GM18858 (cell line): ENCODE measurements around the gene RAB11FIP3.
"Not testable (repeated sequence)": the region's sequence is repeated elsewhere in the genome, so short reads cannot be mapped to it uniquely, and the experiment has no call there.

Source experiments
- ATAC-seq: cut with Tn5 transposase; IDR thresholded peaks from one replicate; pipeline ENCODE4 v1.9.1; 2021; ENCODE audit not compliant: unreplicated experiment

RAB11FIP3 gene

GRCh38 chr16:460787-461186, 35.3 kb downstream of the RAB11FIP3 start:
- ATAC-seq, result no peak

DNA sequence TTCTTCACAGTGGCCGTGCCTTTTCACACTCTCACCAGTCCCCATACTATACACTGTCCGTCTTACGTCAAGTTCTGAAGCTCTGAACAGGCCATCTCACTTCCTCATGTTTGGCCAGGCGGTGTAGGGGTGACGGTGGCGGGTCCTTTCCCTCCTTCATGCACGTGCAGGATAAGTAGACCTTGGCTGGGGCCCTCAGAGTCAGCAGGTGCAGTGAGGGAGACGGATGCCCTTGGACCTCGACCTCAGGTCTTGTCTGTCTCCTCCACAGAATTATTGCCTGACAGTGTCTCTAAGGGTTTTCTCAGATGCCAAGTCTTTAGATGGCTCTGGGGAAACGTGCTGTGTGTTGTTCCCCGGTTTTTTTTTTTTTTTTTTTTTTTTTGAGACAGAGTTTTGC, 37.6 kb downstream of the RAB11FIP3 start:
- ATAC-seq, result no peak

GRCh38 chr16:466651-467050, 41.2 kb downstream of the RAB11FIP3 start:
- ATAC-seq, result no peak

DNA sequence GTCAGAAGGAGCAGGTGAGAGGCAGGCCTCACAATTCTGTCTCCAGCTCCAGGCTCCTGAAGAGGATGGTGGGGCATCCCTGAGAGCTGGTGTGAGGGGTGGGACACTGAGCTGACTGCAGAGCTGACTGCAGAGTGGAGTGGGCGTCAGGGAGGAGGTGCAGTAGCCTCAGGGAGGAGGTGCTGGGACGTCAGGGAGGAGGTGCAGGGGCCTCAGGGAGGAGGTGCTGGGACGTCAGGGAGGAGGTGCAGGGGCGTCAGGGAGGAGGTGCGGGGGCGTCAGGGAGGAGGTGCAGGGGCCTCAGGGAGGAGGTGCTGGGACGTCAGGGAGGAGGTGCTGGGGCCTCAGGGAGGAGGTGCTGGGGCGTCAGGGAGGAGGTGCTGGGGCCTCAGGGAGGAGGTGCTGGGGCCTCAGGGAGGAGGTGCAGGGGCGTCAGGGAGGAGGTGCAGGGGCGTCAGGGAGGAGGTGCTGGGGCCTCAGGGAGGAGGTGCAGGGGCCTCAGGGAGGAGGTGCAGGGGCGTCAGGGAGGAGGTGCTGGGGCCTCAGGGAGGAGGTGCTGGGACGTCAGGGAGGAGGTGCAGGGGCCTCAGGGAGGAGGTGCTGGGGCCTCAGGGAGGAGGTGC, 41.9 kb downstream of the RAB11FIP3 start:
- ATAC-seq, result not testable (repeated sequence)

- no peak for ATAC-seq
Observed at GRCh38 chr16:468068-468821, 42.8 kb downstream of the RAB11FIP3 start.

GRCh38 chr16:469459-469858, 44.0 kb downstream of the RAB11FIP3 start:
- not testable (repeated sequence) for ATAC-seq

DNA sequence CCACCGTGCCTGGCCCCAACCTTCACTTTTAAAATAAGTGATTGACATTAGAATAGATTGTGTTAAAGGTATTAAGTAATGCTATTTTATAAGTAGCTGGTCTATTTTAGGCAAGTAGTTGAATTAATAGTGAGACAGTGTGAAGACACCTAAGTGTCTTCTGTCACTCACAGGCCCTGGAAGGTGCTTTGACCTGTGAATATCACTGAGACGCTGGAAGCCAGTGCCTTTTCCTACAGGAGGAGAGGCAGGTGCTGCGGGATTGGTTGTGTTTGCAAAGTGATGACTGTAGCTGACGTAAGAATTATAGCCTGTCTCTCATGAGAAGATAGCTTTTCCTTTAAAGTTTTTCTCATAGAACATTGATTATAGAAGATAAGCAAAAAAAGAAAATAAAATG, 45.0 kb downstream of the RAB11FIP3 start:
- no peak for ATAC-seq

DNA sequence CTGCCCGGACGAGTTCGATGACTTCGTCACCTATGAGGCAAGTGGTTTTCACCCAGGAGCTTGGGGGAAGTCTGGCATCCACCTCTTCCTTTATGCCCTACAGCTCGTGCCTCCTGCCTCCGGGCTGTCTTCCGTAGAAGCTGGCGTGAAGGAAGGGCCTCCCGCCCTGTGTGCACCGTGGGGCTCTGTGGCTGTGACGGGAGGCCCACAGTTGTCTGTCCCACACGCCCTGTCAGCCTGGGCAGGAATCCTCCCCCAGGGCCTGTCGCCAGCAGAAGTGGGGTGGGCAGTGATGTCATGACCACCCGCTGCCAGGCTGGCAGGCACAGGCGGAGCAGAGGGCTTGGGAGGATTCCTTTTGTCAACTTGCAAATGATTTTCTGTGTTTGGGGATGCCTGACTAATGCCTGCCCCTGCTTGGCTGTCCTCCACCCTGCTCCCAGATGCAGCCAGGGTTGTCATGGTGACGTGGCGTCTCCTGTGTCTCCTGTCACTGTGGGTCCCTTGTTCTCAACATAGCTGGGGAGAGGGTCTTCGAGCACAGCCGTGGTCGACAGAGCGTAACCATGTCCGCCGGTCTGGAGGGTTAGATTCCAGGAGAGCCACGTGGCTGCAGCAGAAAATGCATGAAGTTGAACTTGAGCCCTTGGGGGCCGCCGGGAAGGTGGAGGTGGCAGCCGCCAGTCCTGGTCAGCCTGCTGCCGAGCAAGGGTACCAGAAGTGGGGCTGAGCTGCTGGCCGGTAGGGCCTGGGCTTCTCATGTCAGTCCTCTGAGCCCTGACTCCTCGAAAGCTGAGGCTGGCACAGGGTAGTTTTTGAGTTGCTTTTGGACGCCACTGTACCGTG, 46.1 kb downstream of the RAB11FIP3 start:
- no peak for ATAC-seq

DNA sequence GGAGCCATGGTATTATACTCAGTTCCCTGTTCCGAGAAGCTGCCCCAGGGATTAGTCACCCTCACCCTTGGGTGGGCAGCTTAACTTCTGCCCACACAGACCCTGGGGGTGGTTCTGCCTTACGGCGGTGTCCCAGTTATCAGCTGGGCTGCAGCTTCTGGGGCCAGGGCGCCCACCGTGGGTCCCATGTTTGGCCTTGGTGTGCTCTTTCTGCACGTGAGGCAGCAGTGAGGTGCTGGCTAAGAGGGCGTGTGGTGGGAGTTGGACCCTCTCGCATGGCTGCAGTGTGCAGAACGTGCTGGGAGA, 46.7 kb downstream of the RAB11FIP3 start:
- no peak for ATAC-seq

DNA sequence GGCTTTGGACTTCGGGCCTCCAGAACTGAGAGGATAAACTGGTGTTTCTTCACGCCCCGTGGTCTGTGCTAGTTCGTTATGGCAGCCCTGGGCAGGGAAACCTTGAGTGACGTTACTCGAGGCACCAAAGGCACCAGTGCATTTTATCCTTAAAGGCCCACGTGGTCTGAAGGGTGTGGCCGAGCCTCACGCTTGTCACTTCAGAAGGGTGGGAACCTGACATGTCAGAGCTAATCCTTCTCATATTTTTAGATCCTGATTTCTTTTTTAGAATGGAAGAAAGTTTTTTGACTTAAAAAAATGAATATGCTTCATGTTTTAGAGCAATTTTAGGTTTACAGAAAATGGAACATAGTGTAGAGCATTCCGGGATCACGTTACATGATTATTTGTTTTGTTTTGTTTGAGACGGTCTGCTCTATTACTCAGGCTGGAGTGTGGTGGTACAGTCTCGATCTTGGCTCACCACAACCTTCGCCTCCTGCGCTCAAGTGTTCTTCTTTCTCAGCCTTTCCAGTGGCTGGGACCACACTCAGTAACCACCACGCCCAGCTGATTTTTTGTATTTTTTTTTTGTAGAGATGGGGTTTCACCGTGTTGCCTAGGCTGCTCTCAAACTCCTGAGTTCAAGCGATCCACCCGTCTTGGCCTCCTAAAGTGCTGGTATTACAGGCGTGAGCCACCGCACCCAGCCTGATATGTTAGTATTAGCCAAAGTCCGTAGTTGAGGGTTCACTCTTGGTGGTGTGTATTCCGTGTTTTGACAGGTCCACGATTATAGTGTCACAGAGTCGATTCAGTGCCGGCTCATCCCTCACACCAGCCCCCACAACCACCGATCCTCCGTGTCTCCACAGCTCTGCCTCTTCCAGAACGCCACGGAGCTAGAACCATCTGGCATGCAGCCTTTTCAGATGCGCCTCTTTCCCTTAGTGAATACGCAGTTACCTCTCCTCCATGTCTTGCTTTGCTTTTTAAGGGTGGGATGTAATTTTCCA, 47.9 kb downstream of the RAB11FIP3 start:
- ATAC-seq, result no peak

DNA sequence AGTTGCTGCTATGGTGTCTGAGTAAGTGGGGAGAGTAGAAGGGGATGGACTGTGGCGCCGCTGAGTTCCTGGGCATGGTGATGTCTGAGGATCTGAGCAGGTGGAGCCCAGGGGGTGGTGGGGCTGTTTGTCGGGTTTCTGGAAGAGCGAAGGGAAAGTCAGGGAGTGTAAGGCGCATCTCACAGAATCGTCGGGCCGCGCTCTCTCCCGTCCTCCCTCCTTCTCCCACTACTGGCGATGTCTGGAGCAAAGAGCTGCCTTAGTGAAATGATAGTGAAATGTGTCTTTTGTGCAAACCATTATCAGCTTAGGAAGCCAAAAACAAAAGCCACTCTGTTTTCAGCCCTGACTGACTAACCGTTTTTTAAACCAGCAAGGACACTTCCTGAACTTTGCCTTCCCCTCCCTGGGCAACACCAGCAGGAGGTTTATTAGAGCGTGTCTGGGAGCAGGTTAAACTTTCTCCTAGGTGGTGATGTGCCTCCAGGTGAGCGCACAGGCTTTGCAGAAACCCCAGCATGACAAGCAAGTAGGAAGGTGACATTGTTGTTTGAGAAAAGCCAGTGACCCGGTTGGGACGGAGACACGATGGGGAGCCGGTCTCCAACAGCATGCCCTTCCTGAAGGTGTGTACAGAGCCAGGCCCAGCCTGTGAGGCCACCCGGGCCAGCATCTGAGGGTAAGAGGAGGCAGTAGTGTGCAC, 49.1 kb downstream of the RAB11FIP3 start:
- no peak for ATAC-seq

GRCh38 chr16:476039-476438, 50.6 kb downstream of the RAB11FIP3 start:
- no peak for ATAC-seq

- no peak for ATAC-seq
Observed at GRCh38 chr16:477301-478157, 52.1 kb downstream of the RAB11FIP3 start.

DNA sequence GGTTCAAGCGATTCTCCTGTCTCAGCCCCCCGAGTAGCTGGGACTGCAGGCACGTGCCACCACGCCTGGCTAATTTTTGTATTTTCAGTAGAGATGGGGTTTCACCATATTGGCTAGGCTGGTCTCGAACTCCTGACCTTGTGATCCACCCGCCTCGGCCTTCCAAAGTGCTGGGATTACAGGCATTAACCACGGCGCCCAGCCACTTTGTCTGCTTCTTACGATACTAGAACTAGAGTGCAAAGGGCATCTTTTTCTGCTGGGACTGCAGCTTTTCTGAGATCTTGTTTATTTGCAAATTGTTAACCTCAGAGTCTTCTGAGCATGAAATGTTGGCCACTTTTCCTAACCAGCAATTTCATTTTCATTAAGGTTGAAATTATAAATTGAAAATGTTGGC, 52.8 kb downstream of the RAB11FIP3 start:
- not testable (repeated sequence) for ATAC-seq

GRCh38 chr16:482468-483185, 57.2 kb downstream of the RAB11FIP3 start:
- ATAC-seq, result no peak

GRCh38 chr16:483341-484075, 58.1 kb downstream of the RAB11FIP3 start:
- ATAC-seq, result no peak

DNA sequence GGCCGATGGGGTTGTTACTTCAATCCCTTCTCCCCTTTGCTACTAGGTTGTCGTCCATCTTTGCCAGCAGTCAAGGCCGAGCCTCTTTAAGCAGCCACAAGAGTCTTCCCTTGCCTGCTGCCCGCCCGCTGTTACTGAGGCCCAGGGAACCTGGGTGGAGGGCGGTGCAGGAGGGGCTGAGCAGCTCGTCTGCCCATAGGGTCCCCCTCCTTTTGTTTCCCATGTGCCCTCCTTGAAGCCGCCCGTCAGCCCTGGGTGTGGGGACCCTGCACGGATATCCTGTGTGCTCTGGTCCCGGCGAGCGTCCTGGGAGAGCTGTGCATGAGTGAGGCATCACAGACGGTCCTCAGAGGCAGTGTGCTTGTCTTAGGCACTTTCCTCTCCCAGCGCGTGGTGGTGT, 64.2 kb downstream of the RAB11FIP3 start:
- ATAC-seq, result no peak

DNA sequence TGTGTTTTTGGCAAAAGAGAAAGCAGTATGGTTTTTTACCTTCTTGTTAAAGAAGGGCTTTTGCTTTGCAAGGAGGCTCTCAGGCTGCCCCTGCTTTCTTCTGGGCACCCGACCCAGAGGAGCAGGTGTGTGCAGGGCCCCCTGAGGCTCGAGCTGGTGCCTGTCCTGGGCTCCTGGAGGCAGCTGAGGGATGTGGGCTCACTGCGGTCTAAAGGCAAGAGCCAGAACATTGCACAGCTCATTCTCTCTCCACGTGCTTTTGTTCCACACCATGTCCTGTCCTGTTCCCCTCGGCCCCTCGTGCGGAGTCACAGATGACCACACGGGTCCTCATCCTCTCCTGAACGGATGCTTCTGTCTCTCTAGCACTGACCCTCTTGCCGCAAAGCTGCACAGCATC, 65.3 kb downstream of the RAB11FIP3 start:
- no peak for ATAC-seq
